HEK293 (cell line): Measurements from ENCODE around the gene GALNTL6.

Experiments
- CTCF ChIA-PET: fragments of 350-600 bp; formaldehyde crosslinking; extraction: SDS; loops from one replicate; lab custom pipeline; 2021; ENCODE audit warnings: antibody characterized with exemption; lab: Yijun Ruan, JAX
- POLR2A ChIA-PET: fragments of 300-600 bp; formaldehyde crosslinking; extraction: SDS; loops from one replicate; lab custom pipeline; 2020; ENCODE audit warnings: antibody characterized with exemption, inconsistent platforms; lab: Yijun Ruan, JAX
- H3K27ac ChIP-seq: fragments of 200-500 bp; sonication (Bioruptor generic); 2 replicates; pipeline ENCODE4 v1.5.1; 2014; ENCODE audit warnings: low read depth, low read length, control low read depth, inconsistent platforms; ENCODE audit errors: extremely low read depth
- H3K36me3 ChIP-seq, 2 experiments: fragments of 200-500 bp in 1 of 2; sonication (Bioruptor generic) in 1 of 2; 1 replicate in 1 of 2; 2 replicates in 1 of 2; pipeline ENCODE4 v1.5.1; 2014 to 2017; ENCODE audit warnings: inconsistent platforms in 2 of 2, low read length in 2 of 2; ENCODE audit not compliant: control insufficient read depth in 2 of 2, insufficient read depth in 1 of 2
- H3K4me1 ChIP-seq: fragments of 200-500 bp; sonication (Bioruptor generic); 2 replicates; pipeline ENCODE4 v1.5.1; 2014; ENCODE audit warnings: mild to moderate bottlenecking, low read length, inconsistent platforms; ENCODE audit not compliant: control insufficient read depth, insufficient read depth
- H3K4me3 ChIP-seq: 2 replicates; pipeline ENCODE4 v1.5.1; 2011; ENCODE audit warnings: low read depth, mild to moderate bottlenecking, control low read depth, low read length, moderate library complexity
- H3K9me3 ChIP-seq: fragments of 200-500 bp; sonication (Bioruptor generic); 2 replicates; pipeline ENCODE4 v1.5.1; 2014; ENCODE audit warnings: low read depth, low read length, inconsistent platforms; ENCODE audit not compliant: control insufficient read depth, insufficient read depth
- GFI1B ChIP-seq: fragments of 450-650 bp; formaldehyde crosslinking; IDR thresholded peaks from 2 replicates; pipeline ENCODE4 v1.5.1; 2016; ENCODE audit warnings: missing biosample characterization, missing genetic modification characterization
- KLF1 ChIP-seq: fragments of 450-650 bp; formaldehyde crosslinking; IDR thresholded peaks from 2 replicates; pipeline ENCODE4 v1.5.1; 2016; ENCODE audit warnings: missing biosample characterization, missing genetic modification characterization
- KLF7 ChIP-seq: fragments of 450-650 bp; formaldehyde crosslinking; IDR thresholded peaks from 2 replicates; pipeline ENCODE4 v1.5.1; 2016; ENCODE audit warnings: missing biosample characterization, missing genetic modification characterization, borderline replicate concordance
- OVOL3 ChIP-seq: fragments of 450-650 bp; formaldehyde crosslinking; IDR thresholded peaks from 2 replicates; pipeline ENCODE4 v1.5.1; 2016; ENCODE audit warnings: missing biosample characterization, missing genetic modification characterization
- WT1 ChIP-seq: fragments of 450-650 bp; formaldehyde crosslinking; IDR thresholded peaks from 2 replicates; pipeline ENCODE4 v1.5.1; 2016; ENCODE audit warnings: missing biosample characterization, missing genetic modification characterization
- ZBTB48 ChIP-seq: fragments of 450-650 bp; formaldehyde crosslinking; IDR thresholded peaks from 2 replicates; pipeline ENCODE4 v1.5.1; 2016; ENCODE audit warnings: missing biosample characterization, missing genetic modification characterization
- ZFP37 ChIP-seq: fragments of 450-650 bp; formaldehyde crosslinking; IDR thresholded peaks from 2 replicates; pipeline ENCODE4 v1.5.1; 2016; ENCODE audit warnings: missing biosample characterization, missing genetic modification characterization
- ZFP41 ChIP-seq: fragments of 450-650 bp; formaldehyde crosslinking; IDR thresholded peaks from 2 replicates; pipeline ENCODE4 v1.5.1; 2016; ENCODE audit warnings: missing biosample characterization, missing genetic modification characterization, borderline replicate concordance
- ZNF10 ChIP-seq: fragments of 450-650 bp; formaldehyde crosslinking; IDR thresholded peaks from 2 replicates; pipeline ENCODE4 v1.5.1; 2017; ENCODE audit warnings: missing biosample characterization, missing genetic modification characterization
- ZNF132 ChIP-seq: fragments of 450-650 bp; formaldehyde crosslinking; IDR thresholded peaks from 2 replicates; pipeline ENCODE4 v1.5.1; 2017; ENCODE audit warnings: missing biosample characterization, missing genetic modification characterization, borderline replicate concordance
- ZNF19 ChIP-seq: fragments of 450-650 bp; formaldehyde crosslinking; IDR thresholded peaks from 2 replicates; pipeline ENCODE4; 2016; ENCODE audit warnings: missing biosample characterization, missing genetic modification characterization, low read depth
- ZNF274 ChIP-seq, 2 experiments: fragments of 200-500 bp in 1 of 2; fragments of 450-650 bp in 1 of 2; sonication (Bioruptor generic) in 1 of 2; formaldehyde crosslinking in 1 of 2; IDR thresholded peaks; 2 replicates each; pipeline versions ENCODE4 v1.5.1 to v1.6.1; 2014 to 2016; ENCODE audit warnings: borderline replicate concordance in 1 of 2, inconsistent platforms in 1 of 2, low read length in 1 of 2, missing biosample characterization in 1 of 2, missing genetic modification characterization in 1 of 2
- ZNF37A ChIP-seq: fragments of 450-650 bp; IDR thresholded peaks from 2 replicates; pipeline ENCODE4 v1.5.1; 2018; ENCODE audit warnings: missing biosample characterization, missing genetic modification characterization
- ZNF433 ChIP-seq: fragments of 450-650 bp; formaldehyde crosslinking; IDR thresholded peaks from 2 replicates; pipeline ENCODE4 v1.5.1; 2016; ENCODE audit warnings: missing biosample characterization, missing genetic modification characterization, low read depth
- ZNF544 ChIP-seq: fragments of 450-650 bp; formaldehyde crosslinking; IDR thresholded peaks from 2 replicates; pipeline ENCODE4 v1.5.0; 2017; ENCODE audit warnings: missing biosample characterization, missing genetic modification characterization
- ZNF560 ChIP-seq: fragments of 450-650 bp; formaldehyde crosslinking; IDR thresholded peaks from 2 replicates; pipeline ENCODE4 v1.5.1; 2017; ENCODE audit warnings: missing biosample characterization, missing genetic modification characterization, borderline replicate concordance
- ZNF571 ChIP-seq: fragments of 450-650 bp; formaldehyde crosslinking; IDR thresholded peaks from 2 replicates; pipeline ENCODE4 v1.5.0; 2017; ENCODE audit warnings: missing biosample characterization, missing genetic modification characterization
- ZNF621 ChIP-seq: fragments of 450-650 bp; formaldehyde crosslinking; IDR thresholded peaks from 2 replicates; pipeline ENCODE4 v1.5.1; 2017; ENCODE audit warnings: missing biosample characterization, missing genetic modification characterization
- ZSCAN23 ChIP-seq: fragments of 450-650 bp; formaldehyde crosslinking; IDR thresholded peaks from 2 replicates; pipeline ENCODE4 v1.5.1; 2016; ENCODE audit warnings: missing biosample characterization, missing genetic modification characterization
- TF ChIP-seq, protein P1 (sequence below): fragments of 450-650 bp; formaldehyde crosslinking; IDR thresholded peaks from 2 replicates; pipeline ENCODE4 v1.5.1; 2017; ENCODE audit warnings: missing biosample characterization, missing genetic modification characterization
- TF ChIP-seq, protein P2 (sequence below): fragments of 450-650 bp; formaldehyde crosslinking; IDR thresholded peaks from 2 replicates; pipeline ENCODE4 v1.5.1; 2016; ENCODE audit warnings: missing biosample characterization, missing genetic modification characterization
- TF ChIP-seq, protein P3 (sequence below): fragments of 450-650 bp; formaldehyde crosslinking; IDR thresholded peaks from 2 replicates; pipeline ENCODE4 v1.5.1; 2016; ENCODE audit warnings: missing biosample characterization, missing genetic modification characterization
- TF ChIP-seq, protein P4 (sequence below): fragments of 450-650 bp; formaldehyde crosslinking; conservative IDR thresholded peaks from 2 replicates; pipeline ENCODE4 v1.5.1; 2016; ENCODE audit warnings: low read depth, missing biosample characterization, missing genetic modification characterization

The GALNTL6 gene

DNA sequence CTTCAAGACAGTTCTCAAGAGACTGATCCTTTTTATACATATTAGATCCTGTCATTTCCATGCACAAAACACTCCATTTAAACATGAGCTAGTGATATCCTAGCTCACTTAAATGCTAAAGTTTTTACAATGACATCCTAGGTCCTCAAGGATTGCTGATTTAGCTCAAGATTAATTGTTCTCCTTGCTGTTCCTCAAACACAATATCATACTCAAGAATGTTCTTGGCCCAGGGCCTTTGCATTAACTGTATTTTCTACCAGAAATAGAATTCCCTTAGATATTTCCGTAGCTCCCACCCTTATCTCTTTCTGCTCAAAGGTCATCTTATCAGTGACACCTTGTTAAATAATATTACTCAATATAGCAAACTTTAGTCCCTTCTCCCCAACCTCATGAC is 270.1 kb downstream of the GALNTL6 start:
- Histone ChIP-seq H3K36me3 (no peaks in the 10 kb centered on the region), H3K27ac (no peak overlapping the region), H3K4me1 (no peaks in the 10 kb centered on the region), H3K9me3 (no peaks in the 10 kb centered on the region), H3K4me3 (no peak overlapping the region)
- no peak for TF ChIP-seq KLF1 (tag by site-specific recombination)
- no peak for TF ChIP-seq GFI1B (tag by site-specific recombination)
- no peak for TF ChIP-seq ZFP37
- no peak for TF ChIP-seq ZNF560 (tag by site-specific recombination)
- TF ChIP-seq ZNF19 = no peak
- TF ChIP-seq ZNF571 (tag by site-specific recombination) = no peak
- TF ChIP-seq ZNF621 (tag by site-specific recombination) = no peak
- TF ChIP-seq ZNF274 (IDR thresholded peaks at IDR 0.05; ENCODE audit: low read length) = no peak
- TF ChIP-seq ZNF274 (tag by site-specific recombination; IDR thresholded peaks at IDR 0.05; ENCODE audit: borderline replicate concordance) = no peak
- TF ChIP-seq ZNF37A (tag by site-specific recombination) = no peak
- TF ChIP-seq, protein P1, sequence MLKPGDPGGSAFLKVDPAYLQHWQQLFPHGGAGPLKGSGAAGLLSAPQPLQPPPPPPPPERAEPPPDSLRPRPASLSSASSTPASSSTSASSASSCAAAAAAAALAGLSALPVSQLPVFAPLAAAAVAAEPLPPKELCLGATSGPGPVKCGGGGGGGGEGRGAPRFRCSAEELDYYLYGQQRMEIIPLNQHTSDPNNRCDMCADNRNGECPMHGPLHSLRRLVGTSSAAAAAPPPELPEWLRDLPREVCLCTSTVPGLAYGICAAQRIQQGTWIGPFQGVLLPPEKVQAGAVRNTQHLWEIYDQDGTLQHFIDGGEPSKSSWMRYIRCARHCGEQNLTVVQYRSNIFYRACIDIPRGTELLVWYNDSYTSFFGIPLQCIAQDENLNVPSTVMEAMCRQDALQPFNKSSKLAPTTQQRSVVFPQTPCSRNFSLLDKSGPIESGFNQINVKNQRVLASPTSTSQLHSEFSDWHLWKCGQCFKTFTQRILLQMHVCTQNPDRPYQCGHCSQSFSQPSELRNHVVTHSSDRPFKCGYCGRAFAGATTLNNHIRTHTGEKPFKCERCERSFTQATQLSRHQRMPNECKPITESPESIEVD (tag by site-specific recombination) = no peak
- TF ChIP-seq KLF7 = no peak
- TF ChIP-seq OVOL3 (tag by site-specific recombination) = no peak
- CTCF ChIA-PET = no interaction called here
- POLR2A ChIA-PET = no interaction called here

DNA sequence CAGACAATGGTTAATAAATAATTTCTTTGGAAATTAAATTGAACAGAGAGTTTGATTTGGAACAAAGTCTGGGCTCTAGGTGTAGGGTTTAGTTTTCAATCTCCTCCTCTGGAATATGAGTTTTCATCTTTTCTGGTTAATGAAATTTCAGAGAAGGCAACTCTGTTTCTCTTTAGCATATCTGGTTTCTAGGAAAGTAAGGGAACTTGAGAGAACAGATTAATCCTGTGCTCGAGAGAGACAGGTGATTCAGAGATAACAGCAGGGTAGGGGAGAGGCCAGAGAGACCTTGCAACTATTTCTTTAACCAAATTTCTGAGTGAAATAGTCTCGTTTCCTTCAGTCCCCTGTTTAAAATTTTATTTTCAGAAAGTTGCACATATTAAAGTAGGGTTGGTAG is 275.4 kb downstream of the GALNTL6 start:
- TF ChIP-seq ZNF10 (tag by site-specific recombination) = no peak
- TF ChIP-seq ZSCAN23 (tag by site-specific recombination) = no peak
- no peak for TF ChIP-seq ZNF132 (tag by site-specific recombination)
- TF ChIP-seq, protein P2, sequence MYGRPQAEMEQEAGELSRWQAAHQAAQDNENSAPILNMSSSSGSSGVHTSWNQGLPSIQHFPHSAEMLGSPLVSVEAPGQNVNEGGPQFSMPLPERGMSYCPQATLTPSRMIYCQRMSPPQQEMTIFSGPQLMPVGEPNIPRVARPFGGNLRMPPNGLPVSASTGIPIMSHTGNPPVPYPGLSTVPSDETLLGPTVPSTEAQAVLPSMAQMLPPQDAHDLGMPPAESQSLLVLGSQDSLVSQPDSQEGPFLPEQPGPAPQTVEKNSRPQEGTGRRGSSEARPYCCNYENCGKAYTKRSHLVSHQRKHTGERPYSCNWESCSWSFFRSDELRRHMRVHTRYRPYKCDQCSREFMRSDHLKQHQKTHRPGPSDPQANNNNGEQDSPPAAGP (tag by site-specific recombination) = no peak
- no peak for TF ChIP-seq ZBTB48 (tag by site-specific recombination)
- TF ChIP-seq, protein P3, sequence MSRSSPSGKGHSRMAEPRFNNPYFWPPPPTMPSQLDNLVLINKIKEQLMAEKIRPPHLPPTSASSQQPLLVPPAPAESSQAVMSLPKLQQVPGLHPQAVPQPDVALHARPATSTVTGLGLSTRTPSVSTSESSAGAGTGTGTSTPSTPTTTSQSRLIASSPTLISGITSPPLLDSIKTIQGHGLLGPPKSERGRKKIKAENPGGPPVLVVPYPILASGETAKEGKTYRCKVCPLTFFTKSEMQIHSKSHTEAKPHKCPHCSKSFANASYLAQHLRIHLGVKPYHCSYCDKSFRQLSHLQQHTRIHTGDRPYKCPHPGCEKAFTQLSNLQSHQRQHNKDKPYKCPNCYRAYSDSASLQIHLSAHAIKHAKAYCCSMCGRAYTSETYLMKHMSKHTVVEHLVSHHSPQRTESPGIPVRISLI (tag by site-specific recombination) = no peak
- TF ChIP-seq WT1 (tag by site-specific recombination) = no peak
- TF ChIP-seq ZFP41 (tag by site-specific recombination) = no peak
- TF ChIP-seq ZNF433 (tag by site-specific recombination) = no peak
- TF ChIP-seq, protein P4, sequence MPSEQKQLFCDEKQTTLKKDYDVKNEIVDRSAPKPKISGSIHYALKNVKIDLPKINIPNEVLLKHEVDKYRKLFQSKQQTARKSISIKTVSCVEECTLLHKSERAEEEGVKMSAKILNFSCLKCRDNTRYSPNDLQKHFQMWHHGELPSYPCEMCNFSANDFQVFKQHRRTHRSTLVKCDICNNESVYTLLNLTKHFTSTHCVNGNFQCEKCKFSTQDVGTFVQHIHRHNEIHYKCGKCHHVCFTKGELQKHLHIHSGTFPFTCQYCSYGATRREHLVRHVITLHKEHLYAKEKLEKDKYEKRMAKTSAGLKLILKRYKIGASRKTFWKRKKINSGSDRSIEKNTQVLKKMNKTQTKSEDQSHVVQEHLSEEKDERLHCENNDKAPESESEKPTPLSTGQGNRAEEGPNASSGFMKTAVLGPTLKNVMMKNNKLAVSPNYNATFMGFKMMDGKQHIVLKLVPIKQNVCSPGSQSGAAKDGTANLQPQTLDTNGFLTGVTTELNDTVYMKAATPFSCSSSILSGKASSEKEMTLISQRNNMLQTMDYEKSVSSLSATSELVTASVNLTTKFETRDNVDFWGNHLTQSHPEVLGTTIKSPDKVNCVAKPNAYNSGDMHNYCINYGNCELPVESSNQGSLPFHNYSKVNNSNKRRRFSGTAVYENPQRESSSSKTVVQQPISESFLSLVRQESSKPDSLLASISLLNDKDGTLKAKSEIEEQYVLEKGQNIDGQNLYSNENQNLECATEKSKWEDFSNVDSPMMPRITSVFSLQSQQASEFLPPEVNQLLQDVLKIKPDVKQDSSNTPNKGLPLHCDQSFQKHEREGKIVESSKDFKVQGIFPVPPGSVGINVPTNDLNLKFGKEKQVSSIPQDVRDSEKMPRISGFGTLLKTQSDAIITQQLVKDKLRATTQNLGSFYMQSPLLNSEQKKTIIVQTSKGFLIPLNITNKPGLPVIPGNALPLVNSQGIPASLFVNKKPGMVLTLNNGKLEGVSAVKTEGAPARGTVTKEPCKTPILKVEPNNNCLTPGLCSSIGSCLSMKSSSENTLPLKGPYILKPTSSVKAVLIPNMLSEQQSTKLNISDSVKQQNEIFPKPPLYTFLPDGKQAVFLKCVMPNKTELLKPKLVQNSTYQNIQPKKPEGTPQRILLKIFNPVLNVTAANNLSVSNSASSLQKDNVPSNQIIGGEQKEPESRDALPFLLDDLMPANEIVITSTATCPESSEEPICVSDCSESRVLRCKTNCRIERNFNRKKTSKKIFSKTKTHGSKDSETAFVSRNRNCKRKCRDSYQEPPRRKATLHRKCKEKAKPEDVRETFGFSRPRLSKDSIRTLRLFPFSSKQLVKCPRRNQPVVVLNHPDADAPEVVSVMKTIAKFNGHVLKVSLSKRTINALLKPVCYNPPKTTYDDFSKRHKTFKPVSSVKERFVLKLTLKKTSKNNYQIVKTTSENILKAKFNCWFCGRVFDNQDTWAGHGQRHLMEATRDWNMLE = no peak
- TF ChIP-seq ZNF544 (tag by site-specific recombination) = no peak
- Histone ChIP-seq H3K36me3 (no peaks in the 10 kb centered on the region), H3K4me1 (no peaks in the 10 kb centered on the region), H3K4me3 (no peak overlapping the region), H3K27ac (no peak overlapping the region), H3K9me3 (no peaks in the 10 kb centered on the region)
- POLR2A ChIA-PET = no interaction called here
- CTCF ChIA-PET = interaction anchor here (0.7 kb wide), 1 partner anchor 461 kb away, joined by 3 read pairs; no protein-coding TSS in a partner anchor
